ENCODE results near the gene MFSD12.
"Not testable (repeated sequence)": the region's sequence is repeated elsewhere in the genome, so short reads cannot be mapped to it uniquely, and the experiment has no call there.

MFSD12 gene

GRCh38 chr19:3521104-3521445 is 36.3 kb downstream of the MFSD12 start:
- DNase-seq: no peak

- DNase-seq: no peak
Measured at GRCh38 chr19:3520166-3521103, 37.0 kb downstream of the MFSD12 start.

- no peak for DNase-seq
Measured at GRCh38 chr19:3519126-3519525, 38.3 kb downstream of the MFSD12 start.

GRCh38 chr19:3518659-3519058 is 38.7 kb downstream of the MFSD12 start:
- no peak for DNase-seq

GRCh38 chr19:3518255-3518654 is 39.1 kb downstream of the MFSD12 start:
- no peak for DNase-seq

GRCh38 chr19:3517638-3518037 is 39.7 kb downstream of the MFSD12 start:
- no peak for DNase-seq

GRCh38 chr19:3516675-3517207 is 40.6 kb downstream of the MFSD12 start:
- DNase-seq: peak in 1 of 4 experiments; percentile 27

- no peak for DNase-seq
Measured at GRCh38 chr19:3515891-3516422, 41.4 kb downstream of the MFSD12 start.

GRCh38 chr19:3514930-3515329 is 42.5 kb downstream of the MFSD12 start:
- DNase-seq: no peak

- DNase-seq: no peak
Measured at GRCh38 chr19:3513229-3514140, 43.9 kb downstream of the MFSD12 start.

GRCh38 chr19:3512562-3513228 is 44.7 kb downstream of the MFSD12 start:
- DNase-seq: no peak

GRCh38 chr19:3511506-3512251 is 45.7 kb downstream of the MFSD12 start:
- DNase-seq: no peak

GRCh38 chr19:3510727-3511126 is 46.7 kb downstream of the MFSD12 start:
- no peak for DNase-seq

- no peak for DNase-seq
Measured at GRCh38 chr19:3509566-3509989, 47.8 kb downstream of the MFSD12 start.

GRCh38 chr19:3508771-3509535 is 48.4 kb downstream of the MFSD12 start:
- no peak for DNase-seq

- not testable (repeated sequence) for DNase-seq
Measured at GRCh38 chr19:3508121-3508661, 49.2 kb downstream of the MFSD12 start.

- DNase-seq: peak in 1 of 4 experiments; percentile 35
Measured at GRCh38 chr19:3507371-3508120, 49.8 kb downstream of the MFSD12 start.

GRCh38 chr19:3506384-3507340 is 50.7 kb downstream of the MFSD12 start:
- DNase-seq: peak in 1 of 4 experiments; percentile 9

All from activated naive CD4-positive, alpha-beta T cell (primary cell).